ENCODE measurements around the gene PNLDC1. TPM values are rescaled to one million over a fixed set of nuclear protein-coding genes. Genes with fewer than 3 reads are reported as not detected.

Gene PNLDC1
- total RNA-seq, 1 donor from 2014 or later = 0.11 TPM

DNA sequence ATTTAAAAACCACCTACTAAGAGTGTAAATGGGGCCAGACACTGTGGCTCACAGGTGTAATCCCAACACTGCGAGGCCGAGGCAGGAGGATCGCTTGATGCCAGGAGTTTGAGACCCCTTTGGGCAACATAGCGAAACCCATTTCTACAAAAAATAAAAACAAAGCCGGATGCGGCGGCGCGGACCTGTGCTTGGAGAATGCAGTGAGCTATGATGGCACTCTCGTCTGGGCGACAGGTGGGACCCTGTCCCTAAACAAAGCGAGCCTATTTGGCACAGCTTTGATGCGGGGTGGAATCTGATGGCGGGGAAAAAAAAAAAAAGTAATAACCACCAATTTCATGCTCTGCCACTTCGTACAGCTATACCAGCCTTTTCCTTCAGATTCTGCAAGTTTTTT, 11.8 kb upstream of the PNLDC1 start:
- TF ChIP-seq CTCF (IDR thresholded peaks at IDR 0.05; ENCODE audit: insufficient read depth, low read depth, low read length) (no peak), EZH2 (IDR thresholded peaks at IDR 0.05; ENCODE audit: insufficient read depth, low read length) (no peak)
- peak overlapping the region; percentile 92 for H3K4me3 Mint-ChIP-seq (ENCODE audit: unreplicated experiment)
- no peak for DNase-seq (ENCODE audit: low read depth)
- H3K4me1 Mint-ChIP-seq (ENCODE audit: low read depth, unreplicated experiment) = peaks cover 21% of the 10 kb centered on the region
- peaks cover 11% of the 10 kb centered on the region for H3K36me3 Mint-ChIP-seq (ENCODE audit: low read depth, unreplicated experiment)
- peaks cover 20% of the 10 kb centered on the region for H3K4me1 ChIP-seq (ENCODE audit: insufficient read depth, low read length)
- H3K4me3 ChIP-seq (ENCODE audit: insufficient read depth, low read depth, low read length) = peak overlapping the region; percentile 85
- peaks cover 40% of the 10 kb centered on the region for H3K36me3 ChIP-seq (ENCODE audit: insufficient read depth, low read length)
- H2AFZ ChIP-seq (ENCODE audit: low read depth, low read length) = no peak overlapping the region
- no peaks in the 10 kb centered on the region for H3K9me3 Mint-ChIP-seq (ENCODE audit: unreplicated experiment)
- no peak for FAIRE-seq
- peak overlapping the region; percentile 15 for H3K27ac ChIP-seq (ENCODE audit: low read depth, low read length)
- peaks cover 56% of the 10 kb centered on the region for H4K20me1 ChIP-seq (ENCODE audit: insufficient read depth, low read length)
- H3K27me3 ChIP-seq (ENCODE audit: insufficient read depth, low read length) = no peaks in the 10 kb centered on the region
- H3K27ac Mint-ChIP-seq (ENCODE audit: unreplicated experiment) = peak overlapping the region; percentile 72
- H3K9ac ChIP-seq (ENCODE audit: low read length) = peak overlapping the region; percentile 97
- no peaks in the 10 kb centered on the region for H3K9me3 ChIP-seq (ENCODE audit: insufficient read depth, low read depth, low read length)
- H3K79me2 ChIP-seq (ENCODE audit: insufficient read depth, low read length) = peaks cover 88% of the 10 kb centered on the region
- H3K27me3 Mint-ChIP-seq (ENCODE audit: low read depth, unreplicated experiment) = no peaks in the 10 kb centered on the region
- H3K4me2 ChIP-seq (ENCODE audit: low read length) = peak overlapping the region; percentile 95

DNA sequence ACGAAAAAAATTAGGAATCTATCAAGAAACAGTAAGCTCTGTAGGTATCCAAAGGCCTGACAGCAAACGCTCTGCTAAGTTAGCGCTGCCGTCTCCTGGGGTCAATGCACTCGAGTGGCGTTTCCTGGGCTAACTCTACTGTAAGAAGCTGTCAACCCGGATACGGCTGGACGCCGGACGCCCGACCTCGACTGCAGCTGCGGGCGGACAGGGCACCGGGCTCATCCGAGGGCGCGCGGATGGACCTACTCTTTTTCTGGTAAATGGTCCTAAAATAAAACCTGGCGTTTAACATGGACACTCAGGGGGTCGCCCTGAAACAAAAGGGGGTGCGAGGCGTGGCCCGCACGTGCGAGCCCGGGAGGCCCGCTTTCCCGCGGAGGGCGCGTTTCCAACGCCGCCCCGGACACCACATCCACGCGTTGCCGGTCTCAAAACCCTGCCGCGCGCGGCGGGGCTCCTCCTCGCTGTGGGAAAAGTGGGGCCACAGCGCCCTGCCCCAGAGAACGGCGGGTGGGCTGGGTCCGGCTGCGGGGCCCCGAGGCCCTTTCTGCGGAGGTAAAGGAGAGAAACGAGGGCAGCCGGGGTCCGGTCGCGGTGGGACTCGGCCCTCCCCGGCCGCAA, 11.2 kb upstream of the PNLDC1 start:
- H3K9ac ChIP-seq (ENCODE audit: low read length) = peak overlapping the region; percentile 97
- peaks cover 35% of the 10 kb centered on the region for H3K36me3 ChIP-seq (ENCODE audit: insufficient read depth, low read length)
- peaks cover 52% of the 10 kb centered on the region for H4K20me1 ChIP-seq (ENCODE audit: insufficient read depth, low read length)
- peak overlapping the region; percentile 86 for H2AFZ ChIP-seq (ENCODE audit: low read depth, low read length)
- H3K27ac ChIP-seq (ENCODE audit: low read depth, low read length) = peak overlapping the region; percentile 94
- H3K4me2 ChIP-seq (ENCODE audit: low read length) = peak overlapping the region; percentile 95
- peak overlapping the region; percentile 85 for H3K4me3 ChIP-seq (ENCODE audit: insufficient read depth, low read depth, low read length)
- Mint-ChIP-seq H3K27ac (ENCODE audit: unreplicated experiment) (peak overlapping the region; percentile 72), H3K4me3 (ENCODE audit: unreplicated experiment) (peak overlapping the region; percentile 92), H3K9me3 (ENCODE audit: unreplicated experiment) (no peaks in the 10 kb centered on the region), H3K27me3 (ENCODE audit: low read depth, unreplicated experiment) (no peaks in the 10 kb centered on the region), H3K36me3 (ENCODE audit: low read depth, unreplicated experiment) (peaks cover 11% of the 10 kb centered on the region), H3K4me1 (ENCODE audit: low read depth, unreplicated experiment) (peaks cover 21% of the 10 kb centered on the region)
- FAIRE-seq (no peak), DNase-seq (ENCODE audit: low read depth) (peak; percentile 9)
- peaks cover 87% of the 10 kb centered on the region for H3K79me2 ChIP-seq (ENCODE audit: insufficient read depth, low read length)
- H3K27me3 ChIP-seq (ENCODE audit: insufficient read depth, low read length) = no peaks in the 10 kb centered on the region
- no peaks in the 10 kb centered on the region for H3K9me3 ChIP-seq (ENCODE audit: insufficient read depth, low read depth, low read length)
- no peak for TF ChIP-seq CTCF (IDR thresholded peaks at IDR 0.05; ENCODE audit: insufficient read depth, low read depth, low read length)
- no peak for TF ChIP-seq EZH2 (IDR thresholded peaks at IDR 0.05; ENCODE audit: insufficient read depth, low read length)
- H3K4me1 ChIP-seq (ENCODE audit: insufficient read depth, low read length) = peaks cover 20% of the 10 kb centered on the region
